Measurements from ENCODE around the gene ING3.

DNA sequence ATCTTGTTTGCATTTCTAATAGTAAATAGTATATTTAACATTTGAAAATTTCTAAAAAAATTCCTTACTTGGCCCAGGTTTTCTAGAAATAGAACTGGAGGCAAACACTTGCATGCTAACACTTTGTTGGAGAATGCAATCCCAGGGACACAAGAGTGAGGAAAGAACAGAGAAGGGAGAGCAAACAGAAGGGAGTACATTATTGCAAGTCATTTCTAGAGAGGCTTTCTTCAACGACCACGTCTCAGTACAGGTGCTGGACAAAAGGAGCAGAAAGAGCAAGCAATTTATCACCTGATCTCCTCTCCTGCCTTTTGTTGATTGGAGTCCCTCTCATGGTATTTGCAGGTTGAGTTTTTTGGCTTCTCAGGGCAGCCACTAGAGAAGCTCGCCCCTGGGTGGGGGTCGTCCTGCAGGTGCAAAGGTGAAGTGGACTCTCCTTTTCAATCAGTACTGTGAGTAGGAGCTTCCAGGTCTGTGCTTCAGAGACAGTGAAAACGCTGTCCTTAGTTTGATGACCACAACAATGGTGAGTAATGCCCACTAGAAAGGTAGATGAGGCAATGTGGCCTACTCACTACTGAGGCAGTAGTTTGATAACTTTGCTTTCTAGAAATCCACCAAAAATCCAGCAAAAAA, 43.1 kb downstream of the ING3 start:
- TF ChIP-seq, protein P1, sequence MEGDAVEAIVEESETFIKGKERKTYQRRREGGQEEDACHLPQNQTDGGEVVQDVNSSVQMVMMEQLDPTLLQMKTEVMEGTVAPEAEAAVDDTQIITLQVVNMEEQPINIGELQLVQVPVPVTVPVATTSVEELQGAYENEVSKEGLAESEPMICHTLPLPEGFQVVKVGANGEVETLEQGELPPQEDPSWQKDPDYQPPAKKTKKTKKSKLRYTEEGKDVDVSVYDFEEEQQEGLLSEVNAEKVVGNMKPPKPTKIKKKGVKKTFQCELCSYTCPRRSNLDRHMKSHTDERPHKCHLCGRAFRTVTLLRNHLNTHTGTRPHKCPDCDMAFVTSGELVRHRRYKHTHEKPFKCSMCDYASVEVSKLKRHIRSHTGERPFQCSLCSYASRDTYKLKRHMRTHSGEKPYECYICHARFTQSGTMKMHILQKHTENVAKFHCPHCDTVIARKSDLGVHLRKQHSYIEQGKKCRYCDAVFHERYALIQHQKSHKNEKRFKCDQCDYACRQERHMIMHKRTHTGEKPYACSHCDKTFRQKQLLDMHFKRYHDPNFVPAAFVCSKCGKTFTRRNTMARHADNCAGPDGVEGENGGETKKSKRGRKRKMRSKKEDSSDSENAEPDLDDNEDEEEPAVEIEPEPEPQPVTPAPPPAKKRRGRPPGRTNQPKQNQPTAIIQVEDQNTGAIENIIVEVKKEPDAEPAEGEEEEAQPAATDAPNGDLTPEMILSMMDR (IDR thresholded peaks at IDR 0.05; ENCODE audit: control extremely low read depth in 1 of 3, insufficient read depth in 1 of 3, low read depth in 1 of 3, low read length in 3 of 3), result no peak
- TF ChIP-seq TEAD4 (IDR thresholded peaks at IDR 0.05; ENCODE audit: low read depth, low read length) (no peak), EP300 (IDR thresholded peaks at IDR 0.05; ENCODE audit: borderline replicate concordance in 1 of 2, low read depth in 2 of 2, low read length in 2 of 2) (no peak), CEBPB (IDR thresholded peaks at IDR 0.05; ENCODE audit: low read depth, low read length) (no peak), CHD7 (IDR thresholded peaks at IDR 0.05; ENCODE audit: insufficient replicate concordance, low read length) (no peak), CHD2 (IDR thresholded peaks at IDR 0.05; ENCODE audit: low read length) (no peak), RBBP5 (IDR thresholded peaks at IDR 0.05; ENCODE audit: borderline replicate concordance, low read depth, low read length) (no peak), SIN3A (conservative IDR thresholded peaks at IDR 0.05 in 1 of 2, IDR thresholded peaks at IDR 0.05 in 1 of 2; ENCODE audit: low read depth in 1 of 2, low read length in 2 of 2) (no peak), POLR2A (IDR thresholded peaks at IDR 0.05; ENCODE audit: control extremely low read depth in 1 of 2, low read depth in 2 of 2, low read length in 2 of 2) (no peak), RXRA (IDR thresholded peaks at IDR 0.05; ENCODE audit: insufficient read depth, low read depth, low read length) (no peak), JUND (IDR thresholded peaks at IDR 0.05; ENCODE audit: low read length) (no peak), POLR2AphosphoS5 (IDR thresholded peaks at IDR 0.05; ENCODE audit: low read depth, low read length) (no peak), SP2 (IDR thresholded peaks at IDR 0.05; ENCODE audit: low read length) (no peak)
